SK-N-SH (cell line): Measurements from ENCODE around the gene DDR1. TPM values are rescaled to one million over a fixed set of nuclear protein-coding genes. Genes with fewer than 3 reads are reported as not detected.

ENCODE experiments used
- polyA plus RNA-seq, 3 experiments: library from polyadenylated mRNA; depleted of rRNA; stranded (reverse); fragments of >200 nt; gene quantifications; 2 replicates each; pipeline ENCODE4 v1.2.3, GENCODE V29; 2012
- small RNA-seq, 7 experiments: library from RNA; depleted of rRNA; stranded (forward); fragments of <200 nt; gene quantifications; one replicate each; pipeline ENCODE3, GENCODE V24; 2012

The DDR1 gene
- polyA plus RNA-seq, 1 of the 3 experiments (the other 2 are of a cell fraction) = 52.8 TPM

Small RNAs within 50 kb of the gene (small RNA-seq; reads per million reads assigned to genes)
- gene RF00019 = 0 reads per million in 7 experiments

Other genes starting within 250 kb of the DDR1 start
- 11.7 and 14.3 TPM in 2 replicates for gene C6orf136, start 237.4 kb upstream of the DDR1 start, polyA plus RNA-seq (2012; rRNA removed)
- 59.8 and 63.3 TPM in 2 replicates for gene DHX16, start 211.5 kb upstream of the DDR1 start, polyA plus RNA-seq (2012; rRNA removed)
- 57.3 and 73.2 TPM in 2 replicates for gene PPP1R18, start 197.9 kb upstream of the DDR1 start, polyA plus RNA-seq (2012; rRNA removed)
- gene NRM, start 193.5 kb upstream of the DDR1 start, polyA plus RNA-seq (2012; rRNA removed) = 19.7 and 26.8 TPM in 2 replicates
- gene MDC1, start 167.2 kb upstream of the DDR1 start, polyA plus RNA-seq (2012; rRNA removed) = 5.9 and 10.4 TPM in 2 replicates
- gene TUBB, start 164.2 kb upstream of the DDR1 start, polyA plus RNA-seq (2012; rRNA removed) = 1,037 and 1,093 TPM in 2 replicates
- gene FLOT1, start 141.8 kb upstream of the DDR1 start, polyA plus RNA-seq (2012; rRNA removed) = 457 and 462 TPM in 2 replicates
- gene IER3, start 140.0 kb upstream of the DDR1 start, polyA plus RNA-seq (2012; rRNA removed) = 12.9 and 14.0 TPM in 2 replicates
- 30.7 and 34.9 TPM in 2 replicates for gene GTF2H4, start 23.7 kb downstream of the DDR1 start, polyA plus RNA-seq (2012; rRNA removed)
- 31.2 TPM in 2 replicates for gene VARS2, start 29.7 kb downstream of the DDR1 start, polyA plus RNA-seq (2012; rRNA removed)
- not detected in 2 replicates for gene SFTA2, start 47.7 kb downstream of the DDR1 start, polyA plus RNA-seq (2012; rRNA removed)
- not detected in 2 replicates for gene MUCL3, start 56.5 kb downstream of the DDR1 start, polyA plus RNA-seq (2012; rRNA removed)
- not detected in 2 replicates for gene MUC21, start 99.2 kb downstream of the DDR1 start, polyA plus RNA-seq (2012; rRNA removed)
- gene MUC22, start 126.0 kb downstream of the DDR1 start, polyA plus RNA-seq (2012; rRNA removed) = 0.12 and 0.13 TPM in 2 replicates
- gene C6orf15, start 228.1 kb downstream of the DDR1 start, polyA plus RNA-seq (2012; rRNA removed) = not detected in 2 replicates
- gene PSORS1C1, start 230.3 kb downstream of the DDR1 start, polyA plus RNA-seq (2012; rRNA removed) = 3.0 and 3.1 TPM in 2 replicates
- gene CDSN, start 235.9 kb downstream of the DDR1 start, polyA plus RNA-seq (2012; rRNA removed) = 0.02 TPM in 1 of 2 replicates, not detected in the other